ENCODE data around the gene CYP1A1. TPM values are rescaled to one million over a fixed set of nuclear protein-coding genes. Genes with fewer than 3 reads are reported as not detected.

CYP1A1 gene
- total RNA-seq, 1 donor from 2014 or later = 189 TPM

- peaks cover 28% of the 10 kb centered on the region for H3K4me1 Mint-ChIP-seq (ENCODE audit: unreplicated experiment)
- no peak for DNase-seq (ENCODE audit: extremely low spot score, unreplicated experiment)
- peak overlapping the region; percentile 100 for H3K4me3 Mint-ChIP-seq
- H3K9me3 Mint-ChIP-seq = no peaks in the 10 kb centered on the region
- H3K27ac Mint-ChIP-seq = peak overlapping the region; percentile 99
- peaks cover 10% of the 10 kb centered on the region for H3K36me3 Mint-ChIP-seq
- peaks cover 9% of the 10 kb centered on the region for H3K27me3 Mint-ChIP-seq
- TF ChIP-seq, protein P1, sequence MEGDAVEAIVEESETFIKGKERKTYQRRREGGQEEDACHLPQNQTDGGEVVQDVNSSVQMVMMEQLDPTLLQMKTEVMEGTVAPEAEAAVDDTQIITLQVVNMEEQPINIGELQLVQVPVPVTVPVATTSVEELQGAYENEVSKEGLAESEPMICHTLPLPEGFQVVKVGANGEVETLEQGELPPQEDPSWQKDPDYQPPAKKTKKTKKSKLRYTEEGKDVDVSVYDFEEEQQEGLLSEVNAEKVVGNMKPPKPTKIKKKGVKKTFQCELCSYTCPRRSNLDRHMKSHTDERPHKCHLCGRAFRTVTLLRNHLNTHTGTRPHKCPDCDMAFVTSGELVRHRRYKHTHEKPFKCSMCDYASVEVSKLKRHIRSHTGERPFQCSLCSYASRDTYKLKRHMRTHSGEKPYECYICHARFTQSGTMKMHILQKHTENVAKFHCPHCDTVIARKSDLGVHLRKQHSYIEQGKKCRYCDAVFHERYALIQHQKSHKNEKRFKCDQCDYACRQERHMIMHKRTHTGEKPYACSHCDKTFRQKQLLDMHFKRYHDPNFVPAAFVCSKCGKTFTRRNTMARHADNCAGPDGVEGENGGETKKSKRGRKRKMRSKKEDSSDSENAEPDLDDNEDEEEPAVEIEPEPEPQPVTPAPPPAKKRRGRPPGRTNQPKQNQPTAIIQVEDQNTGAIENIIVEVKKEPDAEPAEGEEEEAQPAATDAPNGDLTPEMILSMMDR (conservative IDR thresholded peaks at IDR 0.05) = no peak
Measured at GRCh38 chr15:74696808-74697207, 28.5 kb downstream of the CYP1A1 start.

- DNase-seq (ENCODE audit: extremely low spot score, unreplicated experiment) = no peak
- Mint-ChIP-seq H3K27ac (peak overlapping the region; percentile 99), H3K36me3 (peaks cover 10% of the 10 kb centered on the region), H3K27me3 (peaks cover 4% of the 10 kb centered on the region), H3K9me3 (no peaks in the 10 kb centered on the region), H3K4me1 (ENCODE audit: unreplicated experiment) (peaks cover 28% of the 10 kb centered on the region), H3K4me3 (peak overlapping the region; percentile 100)
- TF ChIP-seq, protein P1 (conservative IDR thresholded peaks at IDR 0.05) = no peak
Measured at GRCh38 chr15:74696398-74696729, 29.0 kb downstream of the CYP1A1 start.

- TF ChIP-seq, protein P1 (conservative IDR thresholded peaks at IDR 0.05) = no peak
- H3K4me1 Mint-ChIP-seq (ENCODE audit: unreplicated experiment) = peaks cover 28% of the 10 kb centered on the region
- H3K9me3 Mint-ChIP-seq = no peaks in the 10 kb centered on the region
- H3K4me3 Mint-ChIP-seq = peak within 1 kb of the TSS; percentile 100
- H3K27ac Mint-ChIP-seq = peak within 1 kb of the TSS; percentile 99
- DNase-seq (ENCODE audit: extremely low spot score, unreplicated experiment) = peak; percentile 87
- peaks cover 4% of the 10 kb centered on the region for H3K27me3 Mint-ChIP-seq
- H3K36me3 Mint-ChIP-seq = peaks cover 10% of the 10 kb centered on the region
Measured at GRCh38 chr15:74695597-74696397, 29.5 kb downstream of the CYP1A1 start, which contains the start of gene EDC3. Gene EDC3, minus strand, starts transcription at chr15:74696024. Its CDS starts 20,900 bp downstream, at chr15:74675124.

DNA sequence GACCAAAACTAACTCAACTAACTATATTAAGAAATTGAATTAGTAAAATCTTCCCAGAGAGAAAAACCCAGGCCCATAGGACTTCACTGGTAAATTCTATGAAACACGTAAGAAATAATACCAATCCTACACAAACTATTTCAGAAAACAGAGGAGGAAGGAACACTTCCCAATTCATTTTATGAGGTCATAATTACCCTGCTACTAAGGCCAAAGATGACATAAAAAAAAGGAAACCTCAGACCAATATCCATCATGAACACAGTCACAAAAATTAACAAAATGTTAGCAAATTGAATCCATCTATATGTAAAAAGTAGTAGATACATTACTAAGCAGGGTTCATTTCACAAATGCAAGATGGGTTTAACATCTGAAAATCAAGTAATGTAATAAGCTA lies 33.0 kb downstream of the CYP1A1 start:
- H3K9me3 Mint-ChIP-seq = no peaks in the 10 kb centered on the region
- no peak for DNase-seq (ENCODE audit: extremely low spot score, unreplicated experiment)
- peak overlapping the region; percentile 60 for H3K4me3 Mint-ChIP-seq
- H3K4me1 Mint-ChIP-seq (ENCODE audit: unreplicated experiment) = peaks cover 28% of the 10 kb centered on the region
- peak overlapping the region; percentile 7 for H3K27ac Mint-ChIP-seq
- TF ChIP-seq, protein P1 (conservative IDR thresholded peaks at IDR 0.05) = no peak
- H3K36me3 Mint-ChIP-seq = peaks cover 15% of the 10 kb centered on the region
- H3K27me3 Mint-ChIP-seq = no peaks in the 10 kb centered on the region

DNA sequence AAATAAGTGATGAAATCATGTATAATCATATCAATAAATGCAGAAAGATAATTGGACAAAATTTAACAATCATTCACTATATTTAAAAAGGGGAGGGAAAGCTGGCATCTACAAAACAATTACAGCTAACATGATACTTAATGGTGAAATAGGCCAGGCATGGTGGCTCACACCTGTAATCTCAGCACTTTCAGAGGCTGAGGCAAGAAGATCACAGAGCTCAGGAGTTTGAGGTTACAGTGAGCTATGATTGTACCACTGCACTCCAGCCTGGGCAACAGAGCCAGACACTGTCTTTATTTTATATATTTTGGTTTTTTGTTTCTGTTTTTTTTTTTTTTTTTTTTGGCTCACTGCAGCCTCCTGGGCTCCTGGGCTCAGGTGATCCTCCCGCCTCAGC lies 41.6 kb downstream of the CYP1A1 start:
- no peak for DNase-seq (ENCODE audit: extremely low spot score, unreplicated experiment)
- Mint-ChIP-seq H3K4me3 (no peak overlapping the region), H3K9me3 (peaks cover 7% of the 10 kb centered on the region), H3K27me3 (no peaks in the 10 kb centered on the region), H3K27ac (peak overlapping the region; percentile 11), H3K36me3 (peaks cover 30% of the 10 kb centered on the region), H3K4me1 (ENCODE audit: unreplicated experiment) (no peaks in the 10 kb centered on the region)
- TF ChIP-seq, protein P1 (conservative IDR thresholded peaks at IDR 0.05) = no peak
